Colonic mucosa (tissue), 4 donors: Measurements from ENCODE around the gene PARS2. TPM values are rescaled to one million over a fixed set of nuclear protein-coding genes. Genes with fewer than 3 reads are reported as not detected.

ENCODE experiments used
- DNase-seq: peaks from one replicate; pipeline ENCODE4 v3.0.0-alpha.2; 2020
- H3K27ac ChIP-seq: fragments of 200-600 bp; one replicate; pipeline ENCODE4 v1.8.0; 2021
- H3K27me3 ChIP-seq: fragments of 200-600 bp; one replicate; pipeline ENCODE4 v1.8.0; 2021
- H3K36me3 ChIP-seq: fragments of 200-600 bp; one replicate; pipeline ENCODE4 v1.8.0; 2021
- H3K4me1 ChIP-seq: fragments of 200-600 bp; one replicate; pipeline ENCODE4 v1.8.0; 2021; ENCODE audit warnings: mild to moderate bottlenecking
- H3K4me3 ChIP-seq: fragments of 200-600 bp; one replicate; pipeline ENCODE4 v1.8.0; 2021
- H3K9ac ChIP-seq, 2 donors: one replicate each; pipeline ENCODE4 v1.7.0; 2013; ENCODE audit warnings: control low read depth in 2 of 2, low read depth in 2 of 2, low read length in 2 of 2
- H3K9me3 ChIP-seq: fragments of 200-600 bp; one replicate; pipeline ENCODE4 v1.8.0; 2021
- intact Hi-C: fragments of 100-400 bp; cut with DNase I; formaldehyde crosslinking; loops from one replicate; pipeline ENCODE4 v1.14.1; 2022
- total RNA-seq, 2 donors: library from RNA; stranded (reverse); fragmentation: NEBNext Ultra II Directional in 1 of 2; extraction: Animal tissue kit (Norgen Biotek cat#: 25700) in 1 of 2; gene quantifications; one replicate each; pipeline ENCODE4 v1.2.1, GENCODE V29; 2021
- TF ChIP-seq, protein P1 (sequence below): fragments of 200-600 bp; IDR thresholded peaks from one replicate; pipeline ENCODE4 v1.8.0; 2022; ENCODE audit warnings: antibody characterized with exemption, mild to moderate bottlenecking
- donor health status: healthy.
- donor health status: DM: no; HTN: no; CAD: no.
- donor health status: DM: no; HTN: no; CAD: no.

Gene PARS2
- total RNA-seq, 2 donors from 2014 or later = 11.1 to 11.2 TPM

DNA sequence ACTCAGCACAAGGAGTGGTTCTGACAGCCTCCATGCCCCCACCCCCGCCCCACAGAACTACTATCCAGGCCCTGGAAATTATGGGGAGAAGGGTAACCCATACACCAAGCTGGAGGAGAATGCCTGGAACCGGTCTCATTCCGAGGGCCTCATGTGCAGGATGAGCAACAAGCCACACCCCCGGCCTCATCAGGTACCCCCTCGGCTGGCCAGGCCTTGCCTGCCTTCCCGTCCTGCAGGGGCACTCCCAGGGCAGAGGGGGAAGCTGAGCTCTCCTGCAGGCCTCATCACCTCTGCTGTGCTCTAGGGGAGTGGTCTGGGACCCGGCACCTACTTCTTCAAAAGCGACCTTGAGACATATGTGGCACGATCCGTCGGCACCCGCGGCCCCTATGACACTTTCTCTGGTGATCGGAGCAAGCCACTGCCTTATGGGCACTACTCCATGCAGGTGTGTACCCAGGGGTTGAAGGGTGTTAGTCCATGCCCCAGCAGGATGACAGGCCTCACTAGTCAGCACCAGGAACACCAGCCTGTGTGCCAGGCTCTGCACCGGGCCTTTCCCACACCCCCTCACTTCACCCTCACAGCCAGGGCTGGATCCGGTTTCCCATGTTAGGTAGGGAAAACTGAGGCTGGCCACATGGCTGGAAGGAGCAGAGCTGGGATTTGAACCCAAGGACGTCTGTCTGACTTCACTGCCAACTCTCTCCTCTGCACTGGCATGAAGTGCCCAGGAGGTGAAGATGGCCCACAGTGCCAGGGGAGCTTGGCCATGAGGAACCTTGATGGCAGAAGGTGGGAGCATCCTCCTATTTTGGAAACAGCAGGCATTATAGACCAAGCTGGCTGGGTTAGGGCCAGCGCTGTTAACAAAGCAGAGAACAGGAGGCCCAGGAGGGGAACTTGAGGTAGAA, 47.7 kb upstream of the PARS2 start:
- H3K4me1 ChIP-seq = no peaks in the 10 kb centered on the region
- H3K27ac ChIP-seq = no peak overlapping the region
- no peaks in the 10 kb centered on the region for H3K36me3 ChIP-seq
- TF ChIP-seq, protein P1, sequence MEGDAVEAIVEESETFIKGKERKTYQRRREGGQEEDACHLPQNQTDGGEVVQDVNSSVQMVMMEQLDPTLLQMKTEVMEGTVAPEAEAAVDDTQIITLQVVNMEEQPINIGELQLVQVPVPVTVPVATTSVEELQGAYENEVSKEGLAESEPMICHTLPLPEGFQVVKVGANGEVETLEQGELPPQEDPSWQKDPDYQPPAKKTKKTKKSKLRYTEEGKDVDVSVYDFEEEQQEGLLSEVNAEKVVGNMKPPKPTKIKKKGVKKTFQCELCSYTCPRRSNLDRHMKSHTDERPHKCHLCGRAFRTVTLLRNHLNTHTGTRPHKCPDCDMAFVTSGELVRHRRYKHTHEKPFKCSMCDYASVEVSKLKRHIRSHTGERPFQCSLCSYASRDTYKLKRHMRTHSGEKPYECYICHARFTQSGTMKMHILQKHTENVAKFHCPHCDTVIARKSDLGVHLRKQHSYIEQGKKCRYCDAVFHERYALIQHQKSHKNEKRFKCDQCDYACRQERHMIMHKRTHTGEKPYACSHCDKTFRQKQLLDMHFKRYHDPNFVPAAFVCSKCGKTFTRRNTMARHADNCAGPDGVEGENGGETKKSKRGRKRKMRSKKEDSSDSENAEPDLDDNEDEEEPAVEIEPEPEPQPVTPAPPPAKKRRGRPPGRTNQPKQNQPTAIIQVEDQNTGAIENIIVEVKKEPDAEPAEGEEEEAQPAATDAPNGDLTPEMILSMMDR = no peak
- no peaks in the 10 kb centered on the region for H3K9me3 ChIP-seq
- no peak for DNase-seq
- H3K4me3 ChIP-seq = no peak overlapping the region
- no peak overlapping the region for H3K9ac ChIP-seq
- intact Hi-C loops = loop anchor here (5.0 kb wide), 2 partner anchors 140 to 315 kb away; no protein-coding TSS in a partner anchor
- H3K27me3 ChIP-seq = no peaks in the 10 kb centered on the region

DNA sequence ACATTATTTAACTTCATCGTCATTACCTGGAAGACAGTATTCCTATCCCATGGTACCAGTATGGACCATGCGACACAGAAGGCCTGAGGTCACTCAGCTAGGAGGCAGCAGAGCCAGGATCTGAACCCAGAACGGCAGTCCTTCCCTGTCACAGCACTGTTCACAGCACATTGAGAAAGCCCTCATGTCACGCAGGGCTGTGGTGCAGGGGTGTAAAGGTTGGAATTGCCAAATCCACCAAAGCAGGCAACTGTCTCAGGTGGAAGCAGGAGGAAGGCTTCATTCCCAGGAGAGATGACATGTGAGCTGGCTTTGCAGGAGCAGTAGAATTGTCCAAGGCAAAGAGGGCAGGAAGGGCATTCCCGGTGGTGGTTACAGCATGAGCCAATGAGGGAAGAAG, 46.7 kb upstream of the PARS2 start:
- H3K4me1 ChIP-seq = no peaks in the 10 kb centered on the region
- H3K36me3 ChIP-seq = no peaks in the 10 kb centered on the region
- H3K4me3 ChIP-seq = no peak overlapping the region
- H3K27me3 ChIP-seq = no peaks in the 10 kb centered on the region
- H3K27ac ChIP-seq = no peak overlapping the region
- no peaks in the 10 kb centered on the region for H3K9me3 ChIP-seq
- DNase-seq = no peak
- TF ChIP-seq, protein P1 = no peak
- peak overlapping the region in 1 of 2 donors; percentile 13 for H3K9ac ChIP-seq
- intact Hi-C loops = loop anchor here (5.0 kb wide), 2 partner anchors 139 to 314 kb away; no protein-coding TSS in a partner anchor

DNA sequence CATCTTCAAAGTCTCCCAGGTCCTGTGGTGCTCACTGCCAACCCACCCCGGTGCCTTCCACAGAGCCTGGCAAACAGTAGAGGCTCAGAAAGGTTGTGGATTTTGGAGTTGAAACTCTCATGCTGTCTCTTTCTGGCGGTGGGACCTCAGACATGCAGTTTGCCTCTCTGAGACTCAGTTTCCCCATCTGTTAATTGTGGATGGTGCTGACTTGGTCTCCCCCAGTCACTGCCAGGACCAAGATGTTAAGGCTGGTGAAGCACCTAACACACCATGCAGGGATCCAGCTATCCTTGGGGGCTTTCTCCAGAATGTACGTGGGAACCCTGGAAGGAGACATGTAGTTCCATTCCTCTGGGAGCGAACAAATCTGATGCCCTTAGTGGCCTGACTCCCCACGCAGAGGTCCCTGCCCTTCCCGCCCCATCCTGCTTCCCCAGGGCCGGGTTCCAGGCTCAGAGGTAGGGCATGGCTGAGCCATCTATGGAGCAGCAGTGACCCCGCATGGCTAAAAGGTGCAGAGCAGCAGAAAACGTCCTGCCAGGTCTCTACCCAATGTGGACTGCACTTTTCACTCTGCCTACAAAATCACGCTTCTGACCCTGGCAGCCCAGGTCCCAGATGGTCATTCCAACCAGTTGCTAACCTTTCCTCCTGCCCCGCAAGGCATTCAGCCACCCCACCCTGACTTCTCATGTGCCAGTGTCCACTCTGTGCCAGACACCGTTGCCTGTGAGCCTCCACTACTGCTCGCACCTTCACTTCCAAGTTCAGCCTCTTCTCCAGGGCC, 46.0 kb upstream of the PARS2 start:
- peak; percentile 82 for DNase-seq
- peak overlapping the region in 1 of 2 donors; percentile 13 for H3K9ac ChIP-seq
- H3K9me3 ChIP-seq = no peaks in the 10 kb centered on the region
- H3K27me3 ChIP-seq = no peaks in the 10 kb centered on the region
- H3K36me3 ChIP-seq = no peaks in the 10 kb centered on the region
- no peaks in the 10 kb centered on the region for H3K4me1 ChIP-seq
- H3K27ac ChIP-seq = no peak overlapping the region
- TF ChIP-seq, protein P1 = peak; percentile 76
- H3K4me3 ChIP-seq = no peak overlapping the region
- intact Hi-C loops = loop anchor here (5.0 kb wide), 2 partner anchors 138 to 313 kb away; no protein-coding TSS in a partner anchor

DNA sequence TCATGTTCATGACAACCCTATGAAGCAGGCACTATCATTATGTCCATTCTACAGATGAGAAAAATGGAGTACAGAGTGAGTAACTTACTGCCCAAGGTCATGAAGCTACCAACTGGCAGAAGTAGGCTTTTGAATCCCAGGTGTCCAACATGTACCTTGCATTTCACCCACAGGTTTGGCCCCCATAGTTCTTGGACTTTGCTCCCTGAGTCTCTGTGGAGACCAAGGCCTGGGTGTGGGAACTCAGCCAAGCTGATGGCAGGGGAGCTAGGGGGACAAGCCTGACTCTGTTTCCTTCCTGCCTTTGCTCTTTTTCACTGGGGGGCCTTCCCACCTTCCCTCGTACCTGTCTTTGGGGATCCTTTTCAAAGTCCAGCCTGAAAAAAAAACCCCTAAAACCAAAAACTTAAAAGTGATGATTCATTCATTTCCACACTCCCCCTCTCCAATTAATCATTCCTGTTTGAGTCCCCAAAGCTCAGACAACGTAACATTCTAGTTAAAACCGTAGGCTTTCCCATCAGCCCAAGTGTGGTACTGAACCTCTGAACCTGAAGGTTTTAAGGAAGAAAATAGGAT, 45.3 kb upstream of the PARS2 start:
- Histone ChIP-seq H3K4me3 (no peak overlapping the region), H3K27me3 (no peaks in the 10 kb centered on the region), H3K36me3 (no peaks in the 10 kb centered on the region), H3K9me3 (no peaks in the 10 kb centered on the region), H3K27ac (no peak overlapping the region), H3K4me1 (no peaks in the 10 kb centered on the region), H3K9ac (no peak overlapping the region)
- TF ChIP-seq, protein P1 = no peak
- intact Hi-C loops = loop anchor here (5.0 to 10.0 kb wide), 3 partner anchors 137 to 745 kb away; no protein-coding TSS in a partner anchor
- DNase-seq = no peak
